Head of caudate nucleus (tissue), 42 donors: ENCODE data around the gene OR2T3.
"Not testable (repeated sequence)": the region's sequence is repeated elsewhere in the genome, so short reads cannot be mapped to it uniquely, and the experiment has no call there.

Experiments
- DNase-seq, 42 donors: peaks; one replicate each; pipeline versions ENCODE4 v3.0.0 to v3.0.0-alpha.2; 2020 to 2021; ENCODE audit warnings: mixed read lengths in 7 of 42
- intact Hi-C: fragments of 100-400 bp; cut with DNase I; formaldehyde crosslinking; loops from one replicate; pipeline ENCODE4 v1.15.0; 2022

Gene OR2T3

GRCh38 chr1:248456635-248457034 lies 16.5 kb upstream of the OR2T3 start:
- intact Hi-C loops, DNase-seq: not testable (repeated sequence)

- DNase-seq, intact Hi-C loops: not testable (repeated sequence)
Measured at GRCh38 chr1:248459117-248459516, 14.0 kb upstream of the OR2T3 start.

GRCh38 chr1:248471154-248471553 lies 2.0 kb upstream of the OR2T3 start:
- no peak for DNase-seq
- intact Hi-C loops, result no loop called here

- DNase-seq, intact Hi-C loops: not testable (repeated sequence)
Measured at GRCh38 chr1:248472111-248472510, 1.0 kb upstream of the OR2T3 start.

- intact Hi-C loops, DNase-seq: not testable (repeated sequence)
Measured at GRCh38 chr1:248475660-248476059, 2.5 kb downstream of the OR2T3 start.

- DNase-seq, intact Hi-C loops: not testable (repeated sequence)
Measured at GRCh38 chr1:248481686-248482579, 8.8 kb downstream of the OR2T3 start.

- intact Hi-C loops, result not testable (repeated sequence)
Measured at GRCh38 chr1:248488289-248488688, 15.1 kb downstream of the OR2T3 start, which contains the start of gene OR2T5. Gene OR2T5 (plus strand): TSS chr1:248488589. CDS start chr1:248488589, 0 bp downstream.

GRCh38 chr1:248496661-248497060 lies 23.5 kb downstream of the OR2T3 start:
- intact Hi-C loops, DNase-seq: not testable (repeated sequence)

More at GRCh38 chr1:248488289-248488688, 15.1 kb downstream of the OR2T3 start, which contains the start of gene OR2T5:
- not testable (repeated sequence) for DNase-seq

GRCh38 chr1:248500305-248501035 lies 27.3 kb downstream of the OR2T3 start:
- DNase-seq, intact Hi-C loops: not testable (repeated sequence)

- DNase-seq, intact Hi-C loops: not testable (repeated sequence)
Measured at GRCh38 chr1:248507773-248508172, 34.6 kb downstream of the OR2T3 start, which contains the start of gene OR2G6. Gene OR2G6 (plus strand): TSS chr1:248508073. CDS start chr1:248521647, 13,574 bp downstream.

GRCh38 chr1:248510217-248510616 lies 37.1 kb downstream of the OR2T3 start:
- DNase-seq, intact Hi-C loops: not testable (repeated sequence)

- no peak for DNase-seq
- intact Hi-C loops, result no loop called here
Measured at GRCh38 chr1:248521856-248522255, 48.7 kb downstream of the OR2T3 start.
